NT2/D1 (cell line): ENCODE results near the gene FAM161B.
A peak's percentile ranks its signal among the peaks of the same experiment; 100 is the strongest.
"Not testable (repeated sequence)": the region's sequence is repeated elsewhere in the genome, so short reads cannot be mapped to it uniquely, and the experiment has no call there.

ENCODE experiments used
- DNase-seq: peaks from one replicate; pipeline ENCODE4 v3.0.0-alpha.2; 2011; ENCODE audit warnings: low read depth, low spot score
- H3K27me3 ChIP-seq: 2 replicates; pipeline ENCODE4 v1.6.0; 2011; ENCODE audit warnings: mild to moderate bottlenecking; ENCODE audit not compliant: insufficient read length, insufficient read depth
- H3K36me3 ChIP-seq: 2 replicates; pipeline ENCODE4 v1.6.1; 2011; ENCODE audit warnings: mild to moderate bottlenecking, low read length, mixed read lengths; ENCODE audit not compliant: insufficient read depth, insufficient read length
- H3K4me1 ChIP-seq: 2 replicates; pipeline ENCODE4 v1.5.1; 2011; ENCODE audit not compliant: insufficient read depth, insufficient read length
- H3K4me3 ChIP-seq: 2 replicates; pipeline ENCODE4 v1.5.1; 2011; ENCODE audit warnings: low read depth; ENCODE audit not compliant: insufficient read length
- H3K9ac ChIP-seq: 2 replicates; pipeline ENCODE4 v1.6.0; 2011; ENCODE audit warnings: low read depth; ENCODE audit not compliant: insufficient read length
- H3K9me3 ChIP-seq: 2 replicates; pipeline ENCODE4 v1.5.1; 2011; ENCODE audit warnings: mild to moderate bottlenecking, low read length; ENCODE audit not compliant: insufficient read depth
- SUZ12 ChIP-seq: IDR thresholded peaks from 2 replicates; pipeline ENCODE4 v1.6.1; 2011; ENCODE audit not compliant: insufficient read length, insufficient read depth; ENCODE audit errors: extremely low read depth
- YY1 ChIP-seq: IDR thresholded peaks from 2 replicates; pipeline ENCODE4 v1.6.1; 2011; ENCODE audit not compliant: insufficient read length, insufficient read depth
- ZNF274 ChIP-seq: IDR thresholded peaks from 2 replicates; pipeline ENCODE4 v1.6.1; 2011; ENCODE audit warnings: mild to moderate bottlenecking, low read depth, low read length

FAM161B gene

GRCh38 chr14:73949752-73950734 lies at the start of gene FAM161B, which contains the start of gene COQ6:
FAM161B (minus strand) TSS chr14:73950094; CDS start chr14:73950026, 68 bp downstream.
COQ6 (plus strand) TSS chr14:73950302; CDS start chr14:73950333, 31 bp downstream.
- H3K36me3 ChIP-seq, result peaks cover 10% of the 10 kb centered on the region
- H3K4me3 ChIP-seq, result peak within 1 kb of the TSS; percentile 75
- no peaks in the 10 kb centered on the region for H3K4me1 ChIP-seq
- peak within 1 kb of the TSS; percentile 85 for H3K9ac ChIP-seq
- H3K9me3 ChIP-seq, result no peaks in the 10 kb centered on the region
- peak; percentile 83 for DNase-seq
- no peaks in the 10 kb centered on the region for H3K27me3 ChIP-seq
- TF ChIP-seq ZNF274, result no peak
- peak; percentile 43 for TF ChIP-seq YY1

DNA sequence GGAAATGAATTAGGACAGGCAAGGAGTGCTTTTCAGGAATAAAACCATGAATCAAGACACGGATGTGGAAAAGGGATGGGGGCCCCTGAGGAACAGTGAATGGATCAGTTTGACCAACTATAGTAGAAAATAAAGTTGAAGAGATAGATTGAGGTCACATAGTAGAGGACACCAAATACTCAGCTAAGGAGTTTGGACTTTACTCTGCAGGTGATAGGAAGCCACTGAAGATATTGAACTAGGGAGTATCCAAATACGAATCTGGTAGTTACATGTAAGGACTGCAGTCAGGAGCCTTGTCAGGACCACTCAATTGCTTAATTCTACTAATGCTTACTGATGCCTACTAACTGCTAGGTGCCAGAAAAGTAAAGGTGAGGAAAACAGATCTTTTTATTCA lies 48.8 kb upstream of the FAM161B start:
- no peak for TF ChIP-seq ZNF274
- TF ChIP-seq SUZ12, result no peak
- DNase-seq, result no peak
- Histone ChIP-seq H3K36me3 (no peaks in the 10 kb centered on the region), H3K4me3 (no peak overlapping the region), H3K9ac (no peak overlapping the region), H3K4me1 (no peaks in the 10 kb centered on the region), H3K27me3 (no peaks in the 10 kb centered on the region), H3K9me3 (no peaks in the 10 kb centered on the region)

- Histone ChIP-seq H3K9me3 (no peaks in the 10 kb centered on the region), H3K4me1 (no peaks in the 10 kb centered on the region), H3K4me3 (no peak overlapping the region), H3K27me3 (no peaks in the 10 kb centered on the region), H3K9ac (no peak overlapping the region), H3K36me3 (no peaks in the 10 kb centered on the region)
- no peak for TF ChIP-seq ZNF274
- no peak for TF ChIP-seq SUZ12
- TF ChIP-seq YY1, result no peak
- DNase-seq, result no peak
These were observed 48.1 kb upstream of the FAM161B start for GRCh38 chr14:73997944-73998447.

GRCh38 chr14:73997108-73997943 lies 47.4 kb upstream of the FAM161B start:
- Histone ChIP-seq H3K27me3 (no peaks in the 10 kb centered on the region), H3K4me1 (no peaks in the 10 kb centered on the region), H3K36me3 (no peaks in the 10 kb centered on the region), H3K9ac (no peak overlapping the region), H3K4me3 (no peak overlapping the region), H3K9me3 (no peaks in the 10 kb centered on the region)
- no peak for DNase-seq
- TF ChIP-seq YY1 (no peak), SUZ12 (no peak), ZNF274 (no peak)

DNA sequence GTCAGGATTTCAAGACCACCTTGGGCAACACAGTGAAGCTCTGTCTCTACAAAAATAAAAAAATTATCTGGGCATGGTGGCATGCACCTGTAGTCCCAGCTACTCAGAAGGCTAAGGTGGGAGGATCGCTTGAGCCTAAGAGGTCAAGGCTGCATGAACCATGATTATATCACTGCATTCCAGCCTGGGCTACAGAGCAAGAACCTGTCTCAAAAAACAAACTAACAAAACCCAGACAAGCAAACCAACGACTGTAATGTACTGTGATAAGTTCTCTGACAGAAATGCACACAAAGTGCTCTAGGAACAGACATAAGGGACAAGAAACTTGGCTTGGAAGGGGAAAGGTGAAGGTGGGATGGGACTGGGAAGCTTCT lies 46.8 kb upstream of the FAM161B start:
- Histone ChIP-seq H3K4me1 (no peaks in the 10 kb centered on the region), H3K9me3 (no peaks in the 10 kb centered on the region), H3K4me3 (no peak overlapping the region), H3K27me3 (no peaks in the 10 kb centered on the region), H3K36me3 (no peaks in the 10 kb centered on the region), H3K9ac (no peak overlapping the region)
- no peak for DNase-seq
- TF ChIP-seq YY1, result no peak
- TF ChIP-seq SUZ12, result no peak
- no peak for TF ChIP-seq ZNF274

GRCh38 chr14:73995977-73996378 lies 46.1 kb upstream of the FAM161B start:
- Histone ChIP-seq H3K9ac (no peak overlapping the region), H3K4me3 (no peak overlapping the region), H3K36me3 (no peaks in the 10 kb centered on the region), H3K27me3 (no peaks in the 10 kb centered on the region), H3K9me3 (no peaks in the 10 kb centered on the region), H3K4me1 (no peaks in the 10 kb centered on the region)
- DNase-seq, result no peak
- TF ChIP-seq SUZ12, result no peak
- no peak for TF ChIP-seq YY1
- TF ChIP-seq ZNF274, result no peak

- H3K36me3 ChIP-seq, H3K9me3 ChIP-seq, H3K4me1 ChIP-seq, H3K27me3 ChIP-seq, H3K9ac ChIP-seq, H3K4me3 ChIP-seq, DNase-seq: not testable (repeated sequence)
These were observed 45.0 kb upstream of the FAM161B start for GRCh38 chr14:73994926-73995325.
